HS-5 (cell line): ENCODE results near the gene WDFY3.

Source experiments
- DNase-seq: peaks from one replicate; pipeline ENCODE4 v3.0.0-alpha.2; 2012; ENCODE audit warnings: low read depth

The WDFY3 gene

DNA sequence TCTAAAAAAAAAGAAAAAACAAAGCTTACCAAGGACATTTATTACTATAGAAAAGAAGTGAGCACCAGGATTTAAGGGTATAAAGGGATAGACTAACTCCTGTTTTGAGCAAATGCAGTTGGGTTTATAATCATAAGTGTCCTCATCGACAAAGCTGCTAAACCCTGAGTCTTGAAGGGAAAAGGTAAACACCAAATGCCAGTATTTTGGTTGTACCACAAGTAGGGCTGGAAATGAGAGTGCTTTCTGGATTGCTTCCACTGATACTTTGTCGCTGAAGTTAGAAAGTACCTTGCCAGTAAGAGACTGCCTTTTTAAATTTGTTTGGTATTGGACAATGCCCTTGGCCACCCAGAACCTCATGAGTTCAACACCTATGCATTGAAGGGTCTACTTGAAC is 53.7 kb downstream of the WDFY3 start:
- DNase-seq: no peak

GRCh38 chr4:84908876-84909275 is 57.6 kb downstream of the WDFY3 start:
- no peak for DNase-seq

GRCh38 chr4:84907145-84907544 is 59.3 kb downstream of the WDFY3 start:
- DNase-seq: no peak

GRCh38 chr4:84905646-84906045 is 60.8 kb downstream of the WDFY3 start:
- no peak for DNase-seq

GRCh38 chr4:84901740-84902281 is 64.7 kb downstream of the WDFY3 start:
- DNase-seq: no peak

GRCh38 chr4:84901173-84901572 is 65.3 kb downstream of the WDFY3 start:
- no peak for DNase-seq

- DNase-seq: no peak
Measured at GRCh38 chr4:84899616-84900015, 66.9 kb downstream of the WDFY3 start.

DNA sequence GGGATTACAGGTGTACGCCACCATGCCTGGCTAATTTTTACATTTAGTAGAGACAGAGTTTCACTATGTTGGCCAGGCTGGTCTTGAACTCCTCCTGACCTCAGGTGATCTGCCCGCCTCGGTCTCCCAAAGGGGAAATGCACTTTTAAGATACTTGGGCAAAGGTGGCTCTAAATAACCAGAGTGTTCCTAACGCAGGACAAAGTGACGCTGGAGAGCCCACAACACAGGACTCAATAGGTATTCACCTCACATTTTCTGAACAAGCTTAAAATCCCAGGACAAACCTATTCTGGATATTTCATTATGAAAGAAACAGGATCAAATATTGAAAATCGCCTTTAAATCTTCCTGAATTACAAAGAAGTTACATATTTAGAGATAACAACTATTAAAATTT is 69.0 kb downstream of the WDFY3 start:
- no peak for DNase-seq

- no peak for DNase-seq
Measured at GRCh38 chr4:84895283-84895682, 71.2 kb downstream of the WDFY3 start.

DNA sequence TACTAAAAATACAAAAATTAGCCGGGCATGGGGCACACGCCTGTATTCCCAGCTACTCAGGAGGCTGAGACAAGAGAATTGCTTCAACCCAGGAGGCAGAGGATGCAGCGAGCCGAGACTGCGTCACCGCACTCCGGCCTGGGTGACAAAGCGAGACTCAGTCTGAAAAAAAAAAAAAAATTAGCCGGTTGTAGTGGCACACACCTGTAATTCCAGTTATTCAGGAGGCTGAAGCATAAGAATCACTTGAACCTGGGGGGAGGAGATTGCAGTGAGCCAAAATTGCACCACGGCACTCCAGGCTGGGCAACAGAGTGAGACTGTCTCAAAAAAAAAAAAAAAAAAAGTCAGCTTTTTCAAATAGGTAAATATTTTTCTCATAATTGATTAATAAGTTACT is 71.9 kb downstream of the WDFY3 start:
- DNase-seq: no peak

DNA sequence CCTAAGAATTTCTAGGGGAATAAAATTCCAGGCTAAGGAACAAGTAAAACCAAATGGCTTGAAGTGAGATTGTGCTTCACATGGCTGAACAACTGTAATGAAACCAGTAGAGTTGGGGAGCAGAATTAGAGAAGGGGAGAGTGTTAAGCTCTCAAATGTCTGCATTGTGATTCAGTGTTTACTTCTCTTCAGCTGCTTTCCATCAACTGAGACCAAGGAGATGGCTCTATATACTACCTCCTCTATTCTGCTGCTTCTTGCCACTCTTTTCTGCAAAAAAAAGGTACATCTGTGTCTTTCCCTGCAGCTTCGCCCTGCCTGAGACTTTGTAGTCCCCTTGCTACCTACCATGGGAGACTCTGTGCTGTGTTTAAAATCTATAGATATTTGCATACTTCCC is 73.5 kb downstream of the WDFY3 start:
- no peak for DNase-seq

DNA sequence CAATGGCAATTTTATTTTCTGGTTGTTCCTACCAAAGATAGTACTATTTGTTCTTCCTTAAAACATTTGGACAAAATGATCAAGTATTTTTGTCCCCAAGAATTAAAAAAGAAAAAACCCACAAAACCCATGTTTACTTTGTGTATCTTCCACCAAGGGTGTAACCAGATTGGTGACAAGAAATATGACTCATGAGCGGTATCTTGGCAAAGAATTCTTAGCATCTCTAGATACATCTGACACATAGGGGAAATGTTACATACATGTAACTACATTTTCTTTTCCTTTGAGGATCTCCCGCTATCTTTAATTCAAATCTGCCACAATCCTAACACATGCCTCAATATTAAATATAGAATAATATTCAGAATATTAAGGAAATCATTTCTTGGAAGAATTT is 78.7 kb downstream of the WDFY3 start:
- DNase-seq: no peak

GRCh38 chr4:84879651-84880200 is 86.8 kb downstream of the WDFY3 start:
- DNase-seq: no peak

GRCh38 chr4:84878546-84878945 is 87.9 kb downstream of the WDFY3 start:
- no peak for DNase-seq

DNA sequence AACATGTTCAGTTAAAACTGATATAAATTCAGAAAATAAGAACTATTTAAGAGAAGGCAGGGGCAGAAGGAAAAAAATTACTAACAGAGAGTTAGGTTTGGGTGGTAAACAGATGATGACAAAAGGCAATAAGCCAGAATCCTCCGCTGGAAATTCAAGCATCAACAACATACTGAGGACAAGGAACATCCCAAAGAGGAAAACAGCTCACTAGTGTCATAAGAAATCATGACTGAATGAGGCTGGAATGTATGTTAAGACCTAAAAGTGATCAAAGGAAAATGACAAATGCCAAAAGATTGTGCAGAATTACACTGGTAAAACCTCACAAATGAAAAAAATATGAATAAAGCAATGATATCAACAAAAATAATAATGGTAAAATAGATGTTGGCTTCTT is 88.4 kb downstream of the WDFY3 start:
- DNase-seq: peak; percentile 84

- DNase-seq: no peak
Measured at GRCh38 chr4:84877051-84877833, 89.2 kb downstream of the WDFY3 start.

DNA sequence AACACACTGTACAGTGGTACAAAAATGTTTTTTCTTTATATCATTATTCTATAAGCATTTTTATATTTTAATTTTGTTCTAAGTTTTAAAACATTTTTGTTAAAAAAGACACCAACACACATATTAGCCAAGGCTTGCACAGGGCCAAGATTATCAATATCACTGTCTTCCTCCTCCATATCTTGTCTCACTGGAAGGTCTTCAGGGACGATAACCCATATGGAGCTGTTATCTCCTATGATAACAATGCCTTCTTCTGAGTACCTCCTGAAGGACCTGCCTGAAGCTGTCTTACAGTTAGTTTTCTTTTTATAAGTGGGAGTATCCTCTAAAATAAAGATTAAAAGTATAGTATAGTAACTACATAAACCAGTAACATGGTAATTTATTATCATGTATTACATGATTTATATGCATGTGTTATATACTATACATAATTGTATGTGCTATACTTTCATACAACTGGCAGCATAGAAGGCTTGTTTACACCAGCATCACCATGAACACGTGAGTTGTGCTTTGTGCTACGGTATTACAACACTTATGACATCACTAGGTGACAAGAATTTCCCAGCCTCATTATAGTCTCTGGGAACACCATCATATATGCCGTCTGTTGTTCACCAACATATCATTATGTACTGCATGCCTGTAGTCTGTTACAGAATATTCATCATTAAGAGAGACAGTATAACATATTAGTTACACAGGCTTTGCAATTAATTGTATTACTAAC is 90.7 kb downstream of the WDFY3 start:
- no peak for DNase-seq

GRCh38 chr4:84874619-84875018 is 91.9 kb downstream of the WDFY3 start:
- no peak for DNase-seq

DNA sequence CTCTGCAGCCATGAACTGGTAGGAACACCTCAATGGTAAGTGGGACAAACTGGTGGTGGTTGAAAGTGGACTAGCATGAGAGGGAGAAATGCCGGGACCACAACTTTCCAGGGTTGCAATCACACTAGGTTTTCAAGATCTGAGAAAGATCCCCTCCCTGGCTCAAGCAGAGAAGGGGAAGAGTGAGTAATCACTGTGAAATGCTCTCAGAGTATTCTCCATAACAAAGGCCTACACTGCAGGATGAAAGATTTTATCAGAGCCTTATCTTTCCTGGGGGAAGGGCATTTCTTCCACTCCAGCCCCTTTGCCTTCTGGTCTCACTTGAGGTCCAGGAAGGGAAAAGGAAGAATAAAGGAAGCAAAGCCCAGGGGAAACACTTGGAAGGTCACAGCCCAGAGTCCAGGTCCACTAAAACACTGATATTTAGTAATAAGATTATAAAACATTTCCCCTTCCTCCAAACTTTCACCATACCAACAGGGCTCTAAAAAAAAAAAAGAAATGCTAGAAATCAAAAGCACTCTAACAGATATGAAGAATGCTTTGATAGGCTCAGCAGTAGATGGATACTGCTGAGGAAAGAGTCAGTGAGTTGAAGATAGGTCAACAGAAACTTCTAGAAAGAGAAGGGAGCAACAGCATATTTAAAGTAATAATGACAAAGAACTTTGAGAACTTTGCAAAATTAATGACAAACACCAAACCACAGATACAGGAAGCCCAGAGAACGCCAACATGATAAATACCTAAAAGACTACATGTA is 95.9 kb downstream of the WDFY3 start:
- no peak for DNase-seq

- DNase-seq: no peak
Measured at GRCh38 chr4:84866295-84866694, 100.2 kb downstream of the WDFY3 start.

DNA sequence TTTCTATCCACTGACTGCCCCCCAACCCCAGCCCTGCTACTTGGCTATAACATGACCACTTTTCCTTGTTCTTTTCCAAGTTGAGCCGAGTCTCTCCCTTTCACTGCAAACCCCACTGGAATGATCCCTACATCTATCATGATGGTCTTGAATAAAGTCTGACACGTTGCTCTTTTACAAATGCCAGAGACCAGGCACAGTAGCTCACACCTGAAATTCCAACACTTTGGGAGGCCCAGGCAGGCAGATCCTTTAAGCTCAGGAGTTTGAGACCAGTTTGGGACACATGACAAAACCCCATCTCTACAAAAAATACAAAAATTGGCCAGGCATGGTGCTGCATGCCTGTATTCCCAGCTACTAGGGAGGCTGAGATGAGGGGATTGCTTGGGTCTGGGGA is 100.9 kb downstream of the WDFY3 start:
- no peak for DNase-seq

- DNase-seq: no peak
Measured at GRCh38 chr4:84862064-84862463, 104.4 kb downstream of the WDFY3 start.
